ENCODE results near the gene IBSP.

The IBSP gene, protein sequence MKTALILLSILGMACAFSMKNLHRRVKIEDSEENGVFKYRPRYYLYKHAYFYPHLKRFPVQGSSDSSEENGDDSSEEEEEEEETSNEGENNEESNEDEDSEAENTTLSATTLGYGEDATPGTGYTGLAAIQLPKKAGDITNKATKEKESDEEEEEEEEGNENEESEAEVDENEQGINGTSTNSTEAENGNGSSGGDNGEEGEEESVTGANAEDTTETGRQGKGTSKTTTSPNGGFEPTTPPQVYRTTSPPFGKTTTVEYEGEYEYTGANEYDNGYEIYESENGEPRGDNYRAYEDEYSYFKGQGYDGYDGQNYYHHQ

DNA sequence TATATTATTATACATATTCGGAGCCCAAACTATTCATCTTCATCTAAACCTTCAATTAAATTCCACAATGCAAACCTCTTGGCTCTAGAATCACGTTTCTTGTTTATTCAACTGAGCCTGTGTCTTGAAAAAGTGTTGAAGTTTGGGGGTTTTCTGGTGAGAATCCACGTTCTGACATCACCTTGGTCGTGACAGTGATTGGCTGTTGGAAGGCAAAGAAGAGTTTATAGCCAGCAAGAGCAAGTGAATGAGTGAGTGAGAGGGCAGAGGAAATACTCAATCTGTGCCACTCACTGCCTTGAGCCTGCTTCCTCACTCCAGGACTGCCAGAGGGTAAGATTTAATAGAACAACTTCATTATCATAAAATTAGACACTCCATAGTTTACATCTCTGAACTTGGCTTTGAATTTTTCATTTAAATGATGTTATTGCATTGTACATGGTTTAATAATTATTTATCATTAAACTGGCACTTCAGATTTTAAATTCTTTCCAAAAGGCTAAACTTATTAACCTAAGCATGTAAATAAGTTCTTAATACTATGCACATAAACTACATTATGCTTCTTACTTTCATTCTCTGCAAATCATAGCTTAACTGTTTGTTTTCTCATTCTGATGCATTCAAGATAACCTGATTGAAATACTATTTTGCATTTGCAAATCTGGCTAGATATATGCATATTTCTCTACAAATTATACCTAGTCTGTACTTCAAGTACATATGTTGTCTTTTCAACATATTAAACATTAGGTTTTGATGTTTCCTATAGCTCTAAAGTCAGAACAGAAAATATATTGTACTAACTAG, at the start of gene IBSP:
Gene IBSP (plus strand): TSS at position 254 of the 813 bp plus-strand sequence. CDS start 2,808 bp downstream, outside the sequence.
- DNase-seq (ENCODE audit: low read depth): no peak
- TF ChIP-seq, protein P1, sequence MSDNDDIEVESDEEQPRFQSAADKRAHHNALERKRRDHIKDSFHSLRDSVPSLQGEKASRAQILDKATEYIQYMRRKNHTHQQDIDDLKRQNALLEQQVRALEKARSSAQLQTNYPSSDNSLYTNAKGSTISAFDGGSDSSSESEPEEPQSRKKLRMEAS (IDR thresholded peaks at IDR 0.05; ENCODE audit: low read depth, low read length): no peak
- TF ChIP-seq, protein P2, sequence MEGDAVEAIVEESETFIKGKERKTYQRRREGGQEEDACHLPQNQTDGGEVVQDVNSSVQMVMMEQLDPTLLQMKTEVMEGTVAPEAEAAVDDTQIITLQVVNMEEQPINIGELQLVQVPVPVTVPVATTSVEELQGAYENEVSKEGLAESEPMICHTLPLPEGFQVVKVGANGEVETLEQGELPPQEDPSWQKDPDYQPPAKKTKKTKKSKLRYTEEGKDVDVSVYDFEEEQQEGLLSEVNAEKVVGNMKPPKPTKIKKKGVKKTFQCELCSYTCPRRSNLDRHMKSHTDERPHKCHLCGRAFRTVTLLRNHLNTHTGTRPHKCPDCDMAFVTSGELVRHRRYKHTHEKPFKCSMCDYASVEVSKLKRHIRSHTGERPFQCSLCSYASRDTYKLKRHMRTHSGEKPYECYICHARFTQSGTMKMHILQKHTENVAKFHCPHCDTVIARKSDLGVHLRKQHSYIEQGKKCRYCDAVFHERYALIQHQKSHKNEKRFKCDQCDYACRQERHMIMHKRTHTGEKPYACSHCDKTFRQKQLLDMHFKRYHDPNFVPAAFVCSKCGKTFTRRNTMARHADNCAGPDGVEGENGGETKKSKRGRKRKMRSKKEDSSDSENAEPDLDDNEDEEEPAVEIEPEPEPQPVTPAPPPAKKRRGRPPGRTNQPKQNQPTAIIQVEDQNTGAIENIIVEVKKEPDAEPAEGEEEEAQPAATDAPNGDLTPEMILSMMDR (IDR thresholded peaks at IDR 0.05; ENCODE audit: low read depth, low read length): no peak
- TF ChIP-seq MYC (IDR thresholded peaks at IDR 0.05; ENCODE audit: low read depth, low read length) (no peak), POLR2A (IDR thresholded peaks at IDR 0.05; ENCODE audit: extremely low read depth, insufficient read length) (no peak)
- H3K4me3 ChIP-seq (ENCODE audit: low read depth, low read length): no peak within 1 kb of the TSS

DNA sequence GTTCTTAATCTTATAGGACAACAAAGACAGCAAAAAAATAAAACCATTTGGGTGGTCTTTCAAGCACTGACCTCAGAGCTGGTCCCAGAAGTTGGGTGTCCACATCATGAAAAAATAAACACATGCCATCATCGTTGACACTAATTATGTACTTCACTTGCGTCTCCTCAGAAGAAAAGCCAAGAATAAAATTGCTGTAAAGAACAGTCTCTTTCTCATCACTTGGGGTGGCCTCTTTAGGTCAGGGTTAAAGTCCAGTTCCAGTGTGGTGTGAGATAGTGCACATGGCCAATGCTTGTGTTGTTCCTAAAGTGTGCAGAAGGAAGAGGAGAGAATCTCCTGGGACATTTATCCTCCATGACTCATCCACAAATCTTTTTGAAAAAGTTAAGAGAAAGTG, 49.5 kb upstream of the IBSP start:
- no peak overlapping the region for H3K4me3 ChIP-seq (ENCODE audit: low read depth, low read length)
- DNase-seq (ENCODE audit: low read depth): no peak
- TF ChIP-seq MYC (IDR thresholded peaks at IDR 0.05; ENCODE audit: low read depth, low read length) (no peak), POLR2A (IDR thresholded peaks at IDR 0.05; ENCODE audit: extremely low read depth, insufficient read length) (no peak)
- TF ChIP-seq, protein P1 (IDR thresholded peaks at IDR 0.05; ENCODE audit: low read depth, low read length): no peak
- TF ChIP-seq, protein P2 (IDR thresholded peaks at IDR 0.05; ENCODE audit: low read depth, low read length): no peak

DNA sequence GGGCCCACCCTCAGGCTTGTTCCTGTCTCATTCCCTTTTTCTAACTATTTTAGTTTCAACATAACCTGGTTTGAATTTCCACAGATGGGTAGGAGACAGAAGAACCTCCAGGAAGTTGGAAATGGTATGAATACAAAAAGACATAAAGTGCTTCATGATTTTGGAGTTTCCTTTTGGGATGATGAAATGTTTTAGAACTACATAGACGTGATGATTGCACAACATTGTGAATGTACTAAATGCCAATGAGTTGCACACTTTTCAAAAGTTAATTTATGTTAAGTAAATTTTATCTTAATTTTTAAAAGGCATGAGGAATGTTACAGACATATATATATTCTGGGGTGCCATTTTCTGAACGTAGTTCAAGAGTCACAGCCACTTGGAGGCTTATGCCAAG, 41.1 kb upstream of the IBSP start:
- TF ChIP-seq MYC (IDR thresholded peaks at IDR 0.05; ENCODE audit: low read depth, low read length) (no peak), POLR2A (IDR thresholded peaks at IDR 0.05; ENCODE audit: extremely low read depth, insufficient read length) (no peak)
- TF ChIP-seq, protein P2 (IDR thresholded peaks at IDR 0.05; ENCODE audit: low read depth, low read length): no peak
- TF ChIP-seq, protein P1 (IDR thresholded peaks at IDR 0.05; ENCODE audit: low read depth, low read length): no peak
- no peak for DNase-seq (ENCODE audit: low read depth)
- no peak overlapping the region for H3K4me3 ChIP-seq (ENCODE audit: low read depth, low read length)

DNA sequence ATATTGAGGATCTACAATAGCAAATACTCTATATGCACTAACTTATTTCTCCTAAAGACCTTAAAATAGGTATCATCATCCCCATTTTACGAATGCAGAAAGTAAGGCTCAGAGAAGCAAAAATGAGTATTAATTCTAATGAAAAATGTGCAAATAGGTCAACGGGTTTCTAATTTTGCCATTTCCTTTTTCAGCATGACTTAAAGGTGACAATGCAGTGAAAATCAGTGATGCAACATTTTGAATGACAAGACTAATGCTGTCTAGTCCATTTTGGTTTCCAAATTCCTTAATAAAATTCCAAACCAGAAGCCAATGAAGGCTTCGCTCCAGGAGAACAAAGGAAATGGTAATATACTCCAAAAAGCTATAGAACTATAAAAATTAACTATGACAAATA, 37.0 kb upstream of the IBSP start:
- TF ChIP-seq, protein P2 (IDR thresholded peaks at IDR 0.05; ENCODE audit: low read depth, low read length): no peak
- TF ChIP-seq, protein P1 (IDR thresholded peaks at IDR 0.05; ENCODE audit: low read depth, low read length): no peak
- TF ChIP-seq MYC (IDR thresholded peaks at IDR 0.05; ENCODE audit: low read depth, low read length) (no peak), POLR2A (IDR thresholded peaks at IDR 0.05; ENCODE audit: extremely low read depth, insufficient read length) (no peak)
- no peak overlapping the region for H3K4me3 ChIP-seq (ENCODE audit: low read depth, low read length)
- no peak for DNase-seq (ENCODE audit: low read depth)

DNA sequence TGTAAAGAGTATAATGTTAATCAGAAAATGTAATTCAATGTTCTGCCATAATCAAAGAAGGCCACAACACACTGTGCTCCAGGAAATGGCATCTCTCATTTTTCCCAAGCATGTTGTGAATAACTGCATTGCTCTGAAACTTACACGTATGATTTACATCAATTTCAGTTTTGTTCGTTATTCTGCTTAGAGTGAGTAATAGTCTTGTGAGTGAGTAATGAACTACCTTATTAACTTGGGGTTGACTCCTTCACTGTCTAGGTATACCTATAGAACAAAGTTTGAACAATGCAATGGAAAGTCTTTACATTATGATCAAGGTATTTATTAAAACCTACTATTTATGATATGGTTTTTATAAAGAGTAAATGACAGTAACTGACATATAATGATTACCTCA, 17.8 kb upstream of the IBSP start:
- no peak for TF ChIP-seq MYC (IDR thresholded peaks at IDR 0.05; ENCODE audit: low read depth, low read length)
- TF ChIP-seq POLR2A (IDR thresholded peaks at IDR 0.05; ENCODE audit: extremely low read depth, insufficient read length): no peak
- TF ChIP-seq, protein P1 (IDR thresholded peaks at IDR 0.05; ENCODE audit: low read depth, low read length): no peak
- TF ChIP-seq, protein P2 (IDR thresholded peaks at IDR 0.05; ENCODE audit: low read depth, low read length): no peak
- H3K4me3 ChIP-seq (ENCODE audit: low read depth, low read length): no peak overlapping the region

More for the DNA sequence above, 17.8 kb upstream of the IBSP start:
- DNase-seq (ENCODE audit: low read depth): no peak
